ENCODE data around the gene EAF1.
"Not testable (repeated sequence)": the region's sequence is repeated elsewhere in the genome, so short reads cannot be mapped to it uniquely, and the experiment has no call there.

The EAF1 gene

DNA sequence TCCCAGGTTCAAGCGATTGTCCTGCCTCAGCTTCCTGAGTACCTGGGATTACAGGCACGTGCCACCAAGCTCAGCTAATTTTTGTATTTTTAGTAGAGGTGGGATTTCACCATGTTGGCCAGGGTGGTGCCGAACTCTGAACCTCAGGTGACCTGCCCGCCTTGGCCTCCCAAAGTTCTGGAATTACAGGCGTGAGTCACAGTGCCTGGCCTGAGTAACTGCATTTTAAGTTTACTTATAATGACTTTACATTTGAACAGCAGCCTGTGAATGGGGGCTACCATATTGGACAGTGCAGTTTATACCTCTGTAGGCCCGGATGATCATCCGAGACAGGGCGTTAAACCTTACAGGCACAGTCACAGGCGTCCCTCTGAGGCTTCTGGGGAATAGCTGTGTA is 24.8 kb downstream of the EAF1 start:
- no peak for DNase-seq (ENCODE audit: low spot score)

DNA sequence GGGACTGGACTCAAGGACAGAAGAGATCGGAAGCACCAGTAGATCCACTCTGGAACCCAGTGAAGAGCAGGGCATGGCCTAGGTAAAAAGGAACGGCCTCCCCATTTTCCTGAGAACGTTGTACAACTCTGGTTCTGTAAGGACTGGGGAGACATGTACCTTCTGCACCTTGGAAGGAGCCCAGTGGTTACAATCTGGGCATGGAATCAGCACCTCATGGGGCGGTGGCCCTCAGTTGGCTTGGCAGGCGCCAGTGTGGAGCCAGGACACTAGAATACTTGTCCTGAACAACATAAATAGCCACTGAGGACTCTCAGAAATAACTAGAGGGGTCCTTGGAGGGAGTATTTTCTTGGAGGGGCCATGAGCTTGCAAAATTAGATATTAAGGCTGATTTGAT is 25.6 kb downstream of the EAF1 start:
- no peak for DNase-seq (ENCODE audit: low spot score)

DNA sequence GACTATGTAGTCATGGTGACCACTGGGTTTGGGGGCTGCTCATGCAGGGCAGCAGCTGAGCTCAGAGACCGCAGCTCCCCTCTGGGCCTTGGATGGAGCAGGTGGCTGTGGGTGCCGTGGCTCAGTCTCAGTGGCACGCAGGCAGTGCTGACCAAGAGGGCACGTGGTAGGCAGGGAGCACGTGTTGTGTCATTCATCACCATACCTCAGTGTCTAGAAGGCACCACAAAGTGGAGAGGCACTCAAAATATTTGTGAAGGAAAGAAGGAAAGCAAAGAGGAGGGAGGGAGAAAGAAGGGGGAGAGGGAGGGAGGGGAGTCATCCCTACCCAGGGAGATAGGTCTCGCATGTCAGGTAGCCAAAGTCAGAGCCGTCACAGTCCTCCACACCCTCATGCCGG is 26.1 kb downstream of the EAF1 start:
- DNase-seq (ENCODE audit: low spot score): no peak

DNA sequence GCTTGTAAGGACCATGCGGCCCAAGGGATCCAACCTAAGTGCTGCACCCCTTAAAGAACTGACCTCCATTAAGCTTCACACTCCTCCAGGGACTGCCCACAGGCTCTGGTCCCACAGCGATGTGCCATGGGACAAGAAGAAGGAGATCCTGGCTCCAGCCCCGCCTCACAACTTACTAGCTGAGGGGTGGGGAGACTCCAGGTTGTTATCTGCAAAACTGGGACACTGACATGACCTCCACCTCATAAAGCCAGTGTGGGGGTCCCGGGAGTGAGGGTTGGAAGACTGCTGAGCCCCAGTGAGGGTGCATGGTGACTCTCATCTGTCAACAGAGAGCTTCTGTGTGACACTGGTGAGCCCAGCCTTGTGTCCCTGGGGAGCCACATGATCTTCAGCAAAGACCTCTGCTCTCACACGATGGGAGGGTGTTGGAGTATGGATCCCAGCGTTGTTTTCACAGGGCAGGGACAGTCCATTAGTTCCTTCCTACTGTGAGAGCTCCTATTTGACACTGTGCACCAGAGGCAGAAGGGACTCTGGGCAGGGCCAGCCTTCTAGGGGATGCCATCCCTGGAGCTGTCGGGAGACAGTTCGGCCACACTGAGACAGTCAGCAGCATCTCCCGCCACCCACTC is 26.7 kb downstream of the EAF1 start:
- no peak for DNase-seq (ENCODE audit: low spot score)

DNA sequence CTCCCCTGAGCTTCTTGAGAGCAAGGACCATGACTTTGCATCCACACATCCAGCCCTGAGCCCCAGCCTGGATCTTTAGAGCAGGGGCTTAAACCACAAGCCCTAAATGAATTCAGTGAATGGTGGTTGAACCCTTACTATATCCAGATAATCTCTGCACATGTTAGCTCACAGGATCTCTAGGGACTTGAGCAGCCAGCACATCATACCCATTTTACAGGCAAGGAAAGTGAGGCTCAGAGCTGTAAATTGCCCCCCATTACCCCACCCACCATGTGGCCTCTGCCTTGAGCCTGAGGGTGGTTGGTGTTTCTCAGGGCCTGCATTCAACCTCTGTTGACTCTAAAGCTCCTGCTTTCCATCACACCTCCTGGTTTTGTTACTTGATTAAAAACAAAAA is 27.6 kb downstream of the EAF1 start:
- DNase-seq (ENCODE audit: low spot score): no peak

DNA sequence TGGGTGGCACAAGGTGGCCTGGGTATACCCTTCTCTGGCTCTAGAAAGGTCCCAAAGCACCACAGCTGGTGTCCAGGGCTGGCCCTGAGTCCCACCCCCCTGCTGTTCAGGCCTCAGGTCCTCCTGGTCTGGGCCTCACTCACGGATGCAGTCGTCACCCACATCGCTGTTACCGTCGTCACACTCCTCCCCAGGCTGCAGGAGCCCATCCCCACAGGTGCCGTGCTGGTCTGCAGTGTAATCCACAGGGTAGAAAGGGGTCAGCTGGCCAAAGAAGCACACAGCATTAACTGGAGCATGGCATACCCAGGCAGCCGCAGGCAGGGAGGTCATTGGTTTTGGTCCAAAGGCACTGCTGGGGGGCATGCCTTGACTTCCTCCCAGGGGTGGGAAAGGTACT is 28.4 kb downstream of the EAF1 start:
- DNase-seq (ENCODE audit: low spot score): no peak

DNA sequence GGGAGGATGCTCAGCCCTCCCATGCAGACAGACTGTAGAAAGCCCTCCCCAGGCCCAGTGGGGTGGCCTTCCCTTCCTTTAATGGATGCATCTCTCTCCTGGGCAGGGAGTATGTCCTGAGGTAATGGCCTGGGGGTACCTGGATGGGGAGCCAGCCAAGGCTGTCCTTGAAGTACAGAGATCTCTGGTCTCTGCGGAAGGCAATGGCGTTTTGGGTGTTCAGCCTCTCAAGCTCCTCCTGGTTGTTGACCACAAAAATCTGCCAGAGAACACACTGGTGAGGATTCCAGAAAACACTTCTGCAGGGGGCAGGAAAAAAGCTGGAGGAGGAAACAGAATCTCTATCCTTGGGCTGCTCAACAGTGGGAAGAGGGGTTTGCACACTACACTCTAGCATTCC is 28.9 kb downstream of the EAF1 start:
- DNase-seq (ENCODE audit: low spot score): no peak

DNA sequence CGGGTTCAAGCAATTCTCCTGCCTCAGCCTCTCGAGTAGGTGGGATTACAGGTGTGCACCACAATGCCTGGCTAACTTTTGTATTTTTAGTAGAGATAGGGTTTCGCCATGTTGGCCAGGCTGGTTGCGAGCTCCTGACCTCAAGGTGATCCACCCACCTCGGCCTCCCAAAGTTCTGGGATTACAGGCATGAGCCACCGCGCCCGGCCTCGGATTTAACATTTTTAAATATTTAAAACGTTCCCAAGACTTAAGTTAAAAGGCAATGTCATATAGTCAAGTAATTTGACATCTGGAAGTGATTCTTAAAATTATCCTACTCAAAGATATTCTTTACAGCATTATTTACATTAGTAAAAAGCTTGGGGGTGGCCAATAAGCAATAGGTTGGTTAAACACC is 29.5 kb downstream of the EAF1 start:
- DNase-seq (ENCODE audit: low spot score): not testable (repeated sequence)

DNA sequence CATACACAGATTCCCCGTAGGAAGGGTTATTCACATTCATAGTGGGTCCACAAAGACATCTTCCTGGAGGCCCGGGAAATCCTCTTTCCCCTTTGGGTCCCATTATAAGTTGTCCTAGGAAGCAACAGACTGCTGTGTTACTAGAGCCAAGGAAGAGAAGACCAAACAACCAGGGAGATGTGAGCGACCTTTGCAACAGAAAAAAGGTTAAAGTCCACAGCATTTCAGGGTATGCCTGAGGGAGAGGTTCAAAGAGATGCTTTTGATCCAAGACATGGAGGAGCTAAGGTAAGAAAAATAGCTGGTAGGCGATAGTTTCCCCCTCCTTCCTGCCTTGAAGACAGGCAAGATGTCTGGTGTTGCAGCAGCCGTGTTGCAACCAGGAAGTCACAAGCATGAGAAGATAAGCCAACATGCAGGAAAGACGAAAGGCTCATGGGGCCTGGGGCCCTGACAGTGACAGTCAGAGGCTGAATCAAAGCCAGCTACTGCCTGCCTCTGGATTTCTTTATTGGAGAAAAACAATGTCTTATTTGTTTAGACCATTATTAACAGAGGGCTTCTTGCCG is 30.9 kb downstream of the EAF1 start:
- DNase-seq (ENCODE audit: low spot score): no peak

DNA sequence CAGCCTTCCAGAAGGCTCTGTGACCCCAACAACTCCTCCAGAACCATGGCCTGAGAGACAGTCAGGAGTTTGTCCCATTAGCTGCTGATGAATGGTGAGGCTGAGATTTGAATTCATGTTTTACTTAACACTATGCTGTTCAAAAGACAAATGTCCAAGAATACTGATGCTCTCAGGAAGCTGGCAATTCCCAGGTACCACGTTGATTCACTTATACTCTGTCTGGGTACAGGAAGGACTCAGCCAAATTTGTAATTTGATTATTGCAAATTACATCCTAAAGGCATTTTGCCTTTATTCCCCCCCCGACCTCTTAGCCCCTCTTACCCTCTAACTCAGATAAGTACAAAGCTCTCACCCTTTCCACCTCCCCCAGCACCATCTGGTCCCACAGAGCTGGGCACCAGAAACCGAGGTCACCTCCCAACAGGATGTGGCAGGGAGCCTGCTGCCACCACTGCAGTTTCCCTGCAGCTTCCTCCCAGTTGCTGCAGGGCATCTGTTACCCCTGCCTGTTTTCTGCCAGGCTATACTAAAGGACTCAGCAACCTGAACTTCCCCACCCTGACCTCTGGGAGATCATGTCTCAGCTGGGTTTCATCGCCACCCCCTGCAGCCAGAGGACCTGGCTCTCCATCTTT is 33.6 kb downstream of the EAF1 start:
- no peak for DNase-seq (ENCODE audit: low spot score)

DNA sequence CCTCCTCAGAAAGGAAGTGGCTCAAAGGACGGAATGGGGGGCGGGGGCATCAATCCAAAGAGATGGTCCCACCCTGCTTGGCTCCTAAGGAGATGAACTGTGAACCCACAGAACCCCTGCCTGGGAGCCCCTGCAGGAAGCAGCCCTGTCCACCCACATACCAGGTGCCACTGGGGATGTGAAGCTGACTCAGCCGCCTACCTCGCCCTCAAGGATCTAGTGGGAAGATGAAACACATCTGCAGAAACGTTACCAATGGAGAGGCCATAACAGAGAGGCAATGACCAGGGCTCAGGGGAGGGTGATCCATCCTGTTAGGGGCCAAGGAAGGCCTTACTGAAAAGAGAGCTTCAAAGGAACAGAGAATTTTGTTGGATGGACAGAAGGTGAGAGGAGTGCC is 35.1 kb downstream of the EAF1 start:
- no peak for DNase-seq (ENCODE audit: low spot score)

DNA sequence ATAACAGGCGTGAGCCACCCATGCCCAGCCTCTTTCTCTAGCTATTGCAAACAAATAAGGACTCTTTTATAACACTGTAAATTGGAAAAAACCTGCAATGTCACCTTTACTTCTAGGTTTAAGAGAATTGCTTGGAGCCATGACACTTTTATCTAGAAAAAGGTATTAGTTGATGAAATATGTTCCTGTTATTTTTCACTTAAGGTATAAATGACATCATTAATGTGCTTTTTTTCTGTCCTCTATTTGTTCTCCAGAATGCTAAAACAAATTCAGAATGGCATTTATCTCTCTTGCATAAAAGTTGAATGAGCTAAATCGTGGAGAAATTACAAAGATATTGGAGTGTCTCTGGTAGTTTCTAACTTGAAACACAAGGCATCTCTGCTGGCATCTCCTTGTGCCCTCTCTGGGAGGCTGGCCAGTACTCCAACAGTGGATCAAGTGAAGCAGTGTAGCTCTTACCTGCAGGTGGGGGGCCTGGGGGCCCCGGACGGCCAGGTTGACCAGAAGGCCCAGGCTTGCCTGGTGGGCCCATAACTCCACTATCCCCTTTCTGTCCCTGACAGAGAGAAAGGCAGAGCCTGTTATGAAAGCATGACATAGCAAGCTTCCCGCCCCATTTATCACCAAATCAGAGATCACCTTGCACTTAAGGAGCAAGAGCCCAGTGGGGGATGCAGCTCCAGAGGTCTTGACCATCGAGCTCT is 38.6 kb downstream of the EAF1 start:
- no peak for DNase-seq (ENCODE audit: low spot score)

DNA sequence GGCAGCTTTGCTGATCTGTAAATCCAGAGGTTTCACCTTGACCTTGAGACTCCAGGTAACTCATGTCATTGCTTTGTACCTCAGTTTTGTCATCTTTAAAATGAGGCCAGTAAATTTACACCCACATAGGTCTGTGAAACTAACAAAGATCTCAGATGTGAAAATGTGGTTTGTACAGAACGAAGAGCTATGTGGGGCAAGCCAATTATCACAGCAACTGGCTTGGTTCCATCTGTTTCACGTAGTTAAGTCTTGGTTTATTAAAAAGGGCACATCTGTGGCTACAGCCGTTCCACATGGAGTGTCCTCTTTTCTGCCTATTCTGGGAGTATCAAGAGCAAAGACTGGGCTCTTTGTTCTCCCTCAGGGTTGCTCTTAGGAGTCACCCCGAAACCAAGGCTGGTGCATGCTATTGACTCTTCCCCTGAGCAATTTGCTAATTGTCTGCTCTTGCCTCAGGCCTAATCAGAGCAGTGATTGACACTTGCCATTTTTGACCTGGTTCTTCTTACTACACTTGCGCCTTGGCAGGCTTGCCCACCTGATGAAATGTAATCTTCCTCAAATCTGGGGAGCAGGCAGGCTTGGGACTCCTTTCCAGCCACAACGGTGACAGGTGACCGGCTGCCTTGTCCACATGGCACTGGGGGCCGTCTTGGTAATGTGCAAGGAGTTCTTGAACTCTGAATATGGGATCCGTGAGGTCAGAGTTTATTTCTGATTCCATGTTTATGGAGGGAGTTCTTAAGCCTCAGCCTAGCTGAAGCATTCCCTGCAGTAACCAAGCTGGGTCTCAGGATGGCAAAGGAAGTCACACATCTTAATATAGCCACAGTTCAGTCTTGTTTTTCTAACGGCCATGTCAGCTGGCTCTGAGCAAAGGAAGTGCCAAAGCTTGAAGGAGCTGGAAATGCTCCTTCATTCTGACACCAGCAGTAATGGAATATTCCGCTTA is 40.1 kb downstream of the EAF1 start:
- DNase-seq (ENCODE audit: low spot score): no peak

DNA sequence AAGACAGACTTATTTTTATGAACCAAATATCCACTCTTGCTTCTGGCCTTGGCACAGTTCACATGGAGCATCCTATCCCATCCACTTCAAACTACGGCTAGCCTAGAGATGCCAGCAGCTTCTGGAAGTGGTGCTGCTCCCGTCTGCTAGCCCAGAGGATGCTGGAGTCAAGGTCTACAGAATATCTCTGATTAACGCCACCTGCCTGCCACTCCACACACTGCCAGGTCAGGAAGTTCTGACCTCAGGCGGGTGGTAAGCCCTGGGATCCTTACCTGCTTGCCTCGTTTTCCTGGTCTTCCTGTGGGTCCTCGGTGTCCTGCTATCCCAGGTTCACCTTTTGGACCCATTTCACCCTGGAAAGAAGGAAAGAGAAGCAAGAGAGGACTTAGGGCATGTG is 42.9 kb downstream of the EAF1 start:
- no peak for DNase-seq (ENCODE audit: low spot score)

DNA sequence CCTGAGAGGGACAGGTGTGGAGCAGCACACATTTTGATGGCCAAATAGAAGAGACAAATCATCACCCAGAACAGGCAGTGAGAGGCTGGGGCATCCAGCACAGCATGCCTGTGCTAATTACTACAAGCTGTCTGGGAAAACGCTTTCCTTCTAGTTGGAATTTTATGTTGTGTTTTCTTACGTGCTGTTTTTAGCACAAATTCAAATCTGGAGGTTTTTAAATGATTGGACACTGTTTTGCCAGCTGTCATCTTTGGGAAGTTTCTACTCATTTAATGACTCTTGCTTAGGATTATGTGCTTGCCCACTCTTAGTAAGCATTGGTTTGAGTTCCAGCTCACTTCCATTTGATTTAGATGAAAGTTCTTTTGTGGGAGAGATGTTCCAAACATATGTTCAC is 43.5 kb downstream of the EAF1 start:
- no peak for DNase-seq (ENCODE audit: low spot score)

DNA sequence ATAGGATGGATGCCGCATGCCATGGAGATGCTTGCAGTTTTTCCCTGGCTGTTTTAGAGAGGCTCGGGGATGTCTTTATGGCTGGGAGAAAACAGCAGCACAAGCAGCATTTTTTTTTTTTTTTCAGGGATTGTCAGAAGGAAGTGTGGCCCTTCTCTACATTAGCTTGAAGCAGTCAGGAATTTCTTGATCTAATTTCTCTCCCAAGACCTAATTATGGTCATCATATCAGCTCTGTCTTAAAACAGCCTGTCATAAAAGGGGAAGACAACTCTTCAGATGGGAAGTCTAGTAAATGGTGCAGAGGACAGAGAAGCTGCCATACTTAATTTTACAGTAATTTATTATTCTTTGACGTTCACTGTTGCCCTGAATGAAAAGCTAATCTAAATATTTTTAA is 44.5 kb downstream of the EAF1 start:
- DNase-seq (ENCODE audit: low spot score): no peak

DNA sequence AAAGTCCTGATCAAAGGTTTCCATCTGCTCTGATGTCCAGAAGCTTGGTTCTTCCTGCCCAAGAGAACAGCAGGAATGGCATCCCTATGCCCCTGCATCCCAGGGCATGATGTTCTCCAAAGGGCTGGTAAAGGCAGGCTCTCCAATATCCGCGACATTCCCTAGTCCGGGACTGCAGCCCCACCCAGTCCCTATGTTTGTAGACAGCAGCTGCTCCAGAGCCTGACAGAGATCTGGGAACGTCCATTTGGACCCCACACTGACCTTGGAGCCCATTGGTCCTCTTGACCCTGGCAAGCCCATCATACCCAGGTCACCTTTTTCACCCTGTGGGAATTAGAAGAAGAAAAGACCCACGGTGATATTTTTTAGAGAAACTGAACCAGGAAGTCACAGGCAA is 47.8 kb downstream of the EAF1 start:
- no peak for DNase-seq (ENCODE audit: low spot score)

DNA sequence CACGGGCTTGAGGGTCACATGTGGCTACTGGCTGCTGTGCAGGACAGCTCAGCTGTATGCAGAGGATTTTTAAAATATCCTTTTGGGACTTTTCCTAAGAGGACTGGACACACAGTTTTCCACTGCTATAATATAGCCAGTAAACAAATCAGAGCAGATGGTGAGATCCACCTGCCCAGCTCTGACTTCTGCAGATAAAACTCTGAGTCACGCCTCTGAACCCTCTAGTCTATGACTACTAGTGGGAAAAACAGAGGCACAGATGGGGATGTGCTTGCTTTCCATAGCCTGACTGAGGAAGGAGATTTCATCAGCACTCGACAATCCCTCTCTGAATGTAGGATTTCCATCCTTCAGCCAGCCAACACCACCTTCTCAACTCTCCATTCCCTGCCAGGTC is 49.0 kb downstream of the EAF1 start:
- no peak for DNase-seq (ENCODE audit: low spot score)

DNA sequence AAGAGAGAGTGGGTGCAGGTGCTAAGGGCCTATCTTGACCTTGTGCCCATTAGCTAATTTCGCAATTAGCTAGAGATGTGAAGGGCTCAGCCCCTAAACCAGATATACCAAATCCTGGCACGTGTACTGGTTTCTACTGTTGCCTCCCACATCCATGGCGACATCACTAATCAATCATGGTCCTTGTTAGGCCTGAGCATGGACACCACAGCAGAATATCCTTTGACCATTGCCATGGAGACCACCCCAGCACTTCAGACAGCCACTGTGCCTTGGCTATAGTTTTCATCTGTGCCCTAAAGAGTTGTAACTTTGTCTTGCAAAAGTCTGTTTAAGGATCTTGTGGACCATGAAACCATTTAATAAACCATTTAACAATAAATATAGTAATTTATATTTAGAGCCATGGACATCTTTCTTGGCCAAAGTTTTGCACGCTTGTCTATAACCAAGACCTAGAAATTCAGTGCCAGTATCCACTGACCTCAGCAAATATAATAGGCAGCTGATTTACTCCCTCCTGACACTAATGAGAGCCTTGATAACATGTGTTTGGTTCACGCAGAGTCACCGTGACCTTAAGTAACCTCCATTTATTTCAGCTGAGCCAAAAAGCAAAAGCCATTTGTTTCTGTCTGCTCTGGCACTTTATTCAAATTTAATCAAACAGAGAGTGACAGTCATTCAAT is 50.7 kb downstream of the EAF1 start:
- no peak for DNase-seq (ENCODE audit: low spot score)

DNA sequence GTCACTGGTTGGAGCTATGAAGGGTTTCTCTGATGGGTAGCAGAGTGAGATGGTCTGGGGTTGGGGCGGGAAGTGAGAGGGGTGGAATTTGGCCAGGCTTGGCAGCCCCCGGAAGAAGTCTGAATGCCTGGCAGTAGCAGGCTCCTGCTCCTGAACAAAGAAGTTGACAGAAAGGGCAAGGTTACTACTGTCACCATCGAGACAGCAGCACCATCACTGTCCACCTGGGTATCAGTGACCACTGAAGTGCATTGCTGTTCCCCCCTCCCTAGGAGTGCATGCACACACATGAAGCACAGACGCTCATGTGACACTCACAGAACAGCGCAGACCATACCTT is 51.2 kb downstream of the EAF1 start:
- no peak for DNase-seq (ENCODE audit: low spot score)

DNA sequence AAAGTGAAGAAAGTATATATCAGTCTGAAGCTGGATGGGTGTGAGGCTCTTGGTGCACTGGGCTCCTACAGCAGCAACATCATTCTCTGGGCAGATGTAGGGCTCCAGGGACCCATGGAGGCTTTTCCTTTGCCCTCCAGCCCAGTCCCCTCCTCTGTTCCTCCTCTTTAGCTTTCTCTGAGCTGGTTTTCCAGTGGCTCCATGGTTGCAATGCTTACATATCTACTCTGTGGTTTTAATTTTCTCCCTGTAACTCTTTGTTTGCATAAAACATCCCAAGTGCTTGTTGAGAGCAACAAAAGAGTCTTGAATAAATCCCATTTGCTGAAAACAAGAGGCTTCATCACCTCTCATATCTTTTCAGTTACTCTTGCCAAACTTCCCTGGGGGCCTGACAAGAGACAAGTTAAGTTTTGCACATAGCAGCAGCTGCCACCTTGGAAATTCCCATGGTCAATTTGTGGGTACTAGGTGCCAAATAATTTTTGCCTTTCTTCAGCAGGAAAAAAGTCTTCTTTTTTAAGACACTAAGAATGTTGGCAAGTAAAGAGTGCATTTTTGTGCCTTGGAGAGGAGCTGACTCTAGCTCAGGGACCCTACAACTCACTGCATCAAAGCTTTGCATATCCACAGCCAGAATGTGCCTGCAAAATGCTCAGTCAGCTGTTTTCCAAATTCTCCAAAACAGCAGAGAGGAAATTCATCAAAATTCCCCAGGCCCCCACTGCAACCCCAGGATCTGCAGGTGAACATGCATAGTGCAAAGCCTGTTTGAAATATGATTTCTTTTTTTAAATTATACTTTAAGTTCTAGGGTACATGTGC is 52.2 kb downstream of the EAF1 start:
- DNase-seq (ENCODE audit: low spot score): no peak

All from kidney tubule cell (primary cell).